ENCODE data around the gene GSX1.

Gene GSX1

DNA sequence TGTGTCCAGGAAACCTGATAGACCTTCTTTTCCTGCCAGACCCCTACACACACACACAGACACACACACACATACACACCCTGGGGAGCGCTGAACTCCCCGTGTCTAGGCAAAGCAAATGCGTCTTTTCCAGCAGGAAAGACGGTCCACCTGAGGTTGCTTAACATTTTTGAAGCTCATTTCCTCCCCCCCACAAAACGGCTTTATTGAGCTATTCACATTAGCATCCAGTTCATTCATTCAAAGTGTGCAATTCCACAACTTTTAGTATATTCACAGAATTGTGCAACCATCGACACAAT, 3.4 kb downstream of the GSX1 start:
- TF ChIP-seq, protein P1, sequence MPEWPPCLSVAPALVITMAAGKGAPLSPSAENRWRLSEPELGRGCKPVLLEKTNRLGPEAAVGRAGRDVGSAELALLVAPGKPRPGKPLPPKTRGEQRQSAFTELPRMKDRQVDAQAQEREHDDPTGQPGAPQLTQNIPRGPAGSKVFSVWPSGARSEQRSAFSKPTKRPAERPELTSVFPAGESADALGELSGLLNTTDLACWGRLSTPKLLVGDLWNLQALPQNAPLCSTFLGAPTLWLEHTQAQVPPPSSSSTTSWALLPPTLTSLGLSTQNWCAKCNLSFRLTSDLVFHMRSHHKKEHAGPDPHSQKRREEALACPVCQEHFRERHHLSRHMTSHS (tag by site-specific recombination; IDR thresholded peaks at IDR 0.05) = no peak
- TF ChIP-seq, protein P2, sequence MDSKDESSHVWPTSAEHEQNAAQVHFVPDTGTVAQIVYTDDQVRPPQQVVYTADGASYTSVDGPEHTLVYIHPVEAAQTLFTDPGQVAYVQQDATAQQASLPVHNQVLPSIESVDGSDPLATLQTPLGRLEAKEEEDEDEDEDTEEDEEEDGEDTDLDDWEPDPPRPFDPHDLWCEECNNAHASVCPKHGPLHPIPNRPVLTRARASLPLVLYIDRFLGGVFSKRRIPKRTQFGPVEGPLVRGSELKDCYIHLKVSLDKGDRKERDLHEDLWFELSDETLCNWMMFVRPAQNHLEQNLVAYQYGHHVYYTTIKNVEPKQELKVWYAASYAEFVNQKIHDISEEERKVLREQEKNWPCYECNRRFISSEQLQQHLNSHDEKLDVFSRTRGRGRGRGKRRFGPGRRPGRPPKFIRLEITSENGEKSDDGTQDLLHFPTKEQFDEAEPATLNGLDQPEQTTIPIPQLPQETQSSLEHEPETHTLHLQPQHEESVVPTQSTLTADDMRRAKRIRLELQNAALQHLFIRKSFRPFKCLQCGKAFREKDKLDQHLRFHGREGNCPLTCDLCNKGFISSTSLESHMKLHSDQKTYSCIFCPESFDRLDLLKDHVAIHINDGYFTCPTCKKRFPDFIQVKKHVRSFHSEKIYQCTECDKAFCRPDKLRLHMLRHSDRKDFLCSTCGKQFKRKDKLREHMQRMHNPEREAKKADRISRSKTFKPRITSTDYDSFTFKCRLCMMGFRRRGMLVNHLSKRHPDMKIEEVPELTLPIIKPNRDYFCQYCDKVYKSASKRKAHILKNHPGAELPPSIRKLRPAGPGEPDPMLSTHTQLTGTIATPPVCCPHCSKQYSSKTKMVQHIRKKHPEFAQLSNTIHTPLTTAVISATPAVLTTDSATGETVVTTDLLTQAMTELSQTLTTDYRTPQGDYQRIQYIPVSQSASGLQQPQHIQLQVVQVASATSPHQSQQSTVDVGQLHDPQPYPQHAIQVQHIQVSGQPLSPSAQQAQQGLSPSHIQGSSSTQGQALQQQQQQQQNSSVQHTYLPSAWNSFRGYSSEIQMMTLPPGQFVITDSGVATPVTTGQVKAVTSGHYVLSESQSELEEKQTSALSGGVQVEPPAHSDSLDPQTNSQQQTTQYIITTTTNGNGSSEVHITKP (tag by site-specific recombination; IDR thresholded peaks at IDR 0.05) = no peak
- TF ChIP-seq ZBTB7A (tag by site-specific recombination; IDR thresholded peaks at IDR 0.05; ENCODE audit: low read depth) (no peak), ZBTB17 (tag by site-specific recombination; IDR thresholded peaks at IDR 0.05) (no peak), ZNF48 (tag by site-specific recombination; IDR thresholded peaks at IDR 0.05) (no peak), ZNF426 (tag by site-specific recombination; IDR thresholded peaks at IDR 0.05) (no peak), SP2 (tag by site-specific recombination; IDR thresholded peaks at IDR 0.05) (no peak), ZNF76 (tag by site-specific recombination; IDR thresholded peaks at IDR 0.05; ENCODE audit: borderline replicate concordance, low read depth) (no peak), ZNF155 (tag by site-specific recombination; IDR thresholded peaks at IDR 0.05) (no peak), IKZF3 (tag by site-specific recombination; IDR thresholded peaks at IDR 0.05) (no peak), ZNF600 (tag by site-specific recombination; IDR thresholded peaks at IDR 0.05) (no peak), ZSCAN30 (tag by site-specific recombination; IDR thresholded peaks at IDR 0.05) (no peak), ZNF514 (tag by site-specific recombination; IDR thresholded peaks at IDR 0.05) (no peak), ZNF610 (tag by site-specific recombination; IDR thresholded peaks at IDR 0.05; ENCODE audit: borderline replicate concordance) (no peak), ZNF768 (tag by site-specific recombination; IDR thresholded peaks at IDR 0.05) (no peak), PRDM1 (tag by site-specific recombination; IDR thresholded peaks at IDR 0.05) (no peak)
- TF ChIP-seq, protein P3, sequence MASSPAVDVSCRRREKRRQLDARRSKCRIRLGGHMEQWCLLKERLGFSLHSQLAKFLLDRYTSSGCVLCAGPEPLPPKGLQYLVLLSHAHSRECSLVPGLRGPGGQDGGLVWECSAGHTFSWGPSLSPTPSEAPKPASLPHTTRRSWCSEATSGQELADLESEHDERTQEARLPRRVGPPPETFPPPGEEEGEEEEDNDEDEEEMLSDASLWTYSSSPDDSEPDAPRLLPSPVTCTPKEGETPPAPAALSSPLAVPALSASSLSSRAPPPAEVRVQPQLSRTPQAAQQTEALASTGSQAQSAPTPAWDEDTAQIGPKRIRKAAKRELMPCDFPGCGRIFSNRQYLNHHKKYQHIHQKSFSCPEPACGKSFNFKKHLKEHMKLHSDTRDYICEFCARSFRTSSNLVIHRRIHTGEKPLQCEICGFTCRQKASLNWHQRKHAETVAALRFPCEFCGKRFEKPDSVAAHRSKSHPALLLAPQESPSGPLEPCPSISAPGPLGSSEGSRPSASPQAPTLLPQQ (tag by site-specific recombination; IDR thresholded peaks at IDR 0.05) = no peak
- Histone ChIP-seq H3K4me3 (ENCODE audit: low read depth, low read length) (no peak overlapping the region), H3K27ac (ENCODE audit: extremely low read depth, low read depth, low read length) (no peak overlapping the region), H3K9me3 (ENCODE audit: control insufficient read depth, insufficient read depth, low read depth, low read length) (no peaks in the 10 kb centered on the region), H3K36me3 (ENCODE audit: control insufficient read depth in 2 of 2, insufficient read depth in 1 of 2, low read length in 2 of 2) (no peaks in the 10 kb centered on the region), H3K4me1 (ENCODE audit: control insufficient read depth, insufficient read depth, low read length) (no peaks in the 10 kb centered on the region; the same call in 1 of the 2 replicates)
- ChIA-PET POLR2A (no interaction called here), CTCF (no interaction called here)

DNA sequence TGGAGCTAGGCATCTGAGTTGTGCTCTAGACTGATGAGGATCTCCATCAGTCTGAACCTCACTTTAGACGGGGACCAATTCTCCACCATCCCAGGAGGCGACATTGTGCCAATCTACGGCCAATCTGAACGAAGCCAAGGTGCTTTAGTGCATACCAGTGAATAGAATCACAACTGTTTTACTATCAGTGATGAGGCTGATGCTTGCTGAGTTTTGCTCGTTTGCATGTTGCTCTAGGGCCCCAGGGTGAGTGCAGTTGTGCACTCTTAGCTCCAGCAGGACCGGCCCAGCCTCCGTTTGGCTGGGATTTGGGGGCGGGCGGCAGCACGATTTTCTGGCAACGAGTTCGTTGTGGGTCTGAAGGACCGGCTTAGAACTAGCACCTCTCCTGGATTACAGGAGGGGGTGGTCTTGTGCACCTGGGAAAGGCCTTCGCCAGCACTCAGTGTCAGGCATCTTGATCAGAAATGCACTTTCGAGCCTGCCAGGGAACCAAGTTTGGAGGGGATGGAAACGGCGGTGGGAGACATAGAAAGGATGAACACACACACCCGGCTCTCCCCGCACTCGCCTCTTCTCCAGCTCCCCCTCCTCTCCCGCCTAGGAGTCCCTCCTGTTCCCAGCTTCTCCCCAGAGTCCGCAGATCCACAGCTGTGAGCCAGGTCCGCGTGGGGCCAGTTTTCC, 4.4 kb downstream of the GSX1 start:
- Histone ChIP-seq H3K9me3 (ENCODE audit: control insufficient read depth, insufficient read depth, low read depth, low read length) (no peaks in the 10 kb centered on the region), H3K36me3 (ENCODE audit: control insufficient read depth in 2 of 2, insufficient read depth in 1 of 2, low read length in 2 of 2) (no peaks in the 10 kb centered on the region), H3K4me1 (ENCODE audit: control insufficient read depth, insufficient read depth, low read length) (no peaks in the 10 kb centered on the region; the same call in 1 of the 2 replicates), H3K27ac (ENCODE audit: extremely low read depth, low read depth, low read length) (no peak overlapping the region), H3K4me3 (ENCODE audit: low read depth, low read length) (no peak overlapping the region)
- POLR2A ChIA-PET = no interaction called here
- CTCF ChIA-PET = interaction anchor here (0.6 to 0.8 kb wide), 3 partner anchors 27 to 188 kb away, joined by 4 to 5 read pairs (median 4); no protein-coding TSS in a partner anchor
- TF ChIP-seq ZNF785 (tag by site-specific recombination; IDR thresholded peaks at IDR 0.05) = no peak
- no peak for TF ChIP-seq ZNF473 (tag by site-specific recombination; IDR thresholded peaks at IDR 0.05)
- TF ChIP-seq ZNF544 (tag by site-specific recombination; IDR thresholded peaks at IDR 0.05) = no peak
- TF ChIP-seq, protein P1 (tag by site-specific recombination; IDR thresholded peaks at IDR 0.05) = no peak
- no peak for TF ChIP-seq ZFP69B (tag by site-specific recombination; IDR thresholded peaks at IDR 0.05)
- TF ChIP-seq ZNF394 (tag by site-specific recombination; IDR thresholded peaks at IDR 0.05; ENCODE audit: borderline replicate concordance) = no peak
- TF ChIP-seq, protein P4, sequence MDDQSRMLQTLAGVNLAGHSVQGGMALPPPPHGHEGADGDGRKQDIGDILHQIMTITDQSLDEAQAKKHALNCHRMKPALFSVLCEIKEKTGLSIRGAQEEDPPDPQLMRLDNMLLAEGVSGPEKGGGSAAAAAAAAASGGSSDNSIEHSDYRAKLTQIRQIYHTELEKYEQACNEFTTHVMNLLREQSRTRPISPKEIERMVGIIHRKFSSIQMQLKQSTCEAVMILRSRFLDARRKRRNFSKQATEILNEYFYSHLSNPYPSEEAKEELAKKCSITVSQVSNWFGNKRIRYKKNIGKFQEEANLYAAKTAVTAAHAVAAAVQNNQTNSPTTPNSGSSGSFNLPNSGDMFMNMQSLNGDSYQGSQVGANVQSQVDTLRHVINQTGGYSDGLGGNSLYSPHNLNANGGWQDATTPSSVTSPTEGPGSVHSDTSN (CRISPR knock-in tag; IDR thresholded peaks at IDR 0.05) = no peak
- TF ChIP-seq ZNF521 (tag by site-specific recombination; IDR thresholded peaks at IDR 0.05) = no peak
- TF ChIP-seq, protein P5, sequence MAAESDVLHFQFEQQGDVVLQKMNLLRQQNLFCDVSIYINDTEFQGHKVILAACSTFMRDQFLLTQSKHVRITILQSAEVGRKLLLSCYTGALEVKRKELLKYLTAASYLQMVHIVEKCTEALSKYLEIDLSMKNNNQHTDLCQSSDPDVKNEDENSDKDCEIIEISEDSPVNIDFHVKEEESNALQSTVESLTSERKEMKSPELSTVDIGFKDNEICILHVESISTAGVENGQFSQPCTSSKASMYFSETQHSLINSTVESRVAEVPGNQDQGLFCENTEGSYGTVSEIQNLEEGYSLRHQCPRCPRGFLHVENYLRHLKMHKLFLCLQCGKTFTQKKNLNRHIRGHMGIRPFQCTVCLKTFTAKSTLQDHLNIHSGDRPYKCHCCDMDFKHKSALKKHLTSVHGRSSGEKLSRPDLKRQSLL (tag by site-specific recombination; IDR thresholded peaks at IDR 0.05) = no peak
- no peak for TF ChIP-seq RBAK (tag by site-specific recombination; IDR thresholded peaks at IDR 0.05)
- TF ChIP-seq EGR2 (tag by site-specific recombination; IDR thresholded peaks at IDR 0.05; ENCODE audit: low read depth) = no peak
